Stimulated activated CD8-positive, alpha-beta memory T cell treated with anti-CD3 and anti-CD28 coated beads, Interleukin-15, amount 100 ng/mL, for 1 hour (primary cell): ENCODE measurements around the gene NCAPD3.
"Not testable (repeated sequence)": the region's sequence is repeated elsewhere in the genome, so short reads cannot be mapped to it uniquely, and the experiment has no call there.

Experiments used
- DNase-seq: peaks from one replicate; pipeline ENCODE4 v3.0.0-alpha.2; 2020; ENCODE audit warnings: low read depth

Gene NCAPD3

GRCh38 chr11:134224710-134225664 lies 1.2 kb upstream of the NCAPD3 start:
- peak; percentile 23 for DNase-seq

GRCh38 chr11:134223121-134223520 lies 646 bp downstream of the NCAPD3 start:
- DNase-seq: no peak

GRCh38 chr11:134216816-134217215 lies 7.0 kb downstream of the NCAPD3 start:
- DNase-seq: no peak

- DNase-seq: no peak
Observed at GRCh38 chr11:134215836-134216235, 7.9 kb downstream of the NCAPD3 start.

GRCh38 chr11:134207538-134208239 lies 16.1 kb downstream of the NCAPD3 start:
- DNase-seq: peak; percentile 49

- DNase-seq: no peak
Observed at GRCh38 chr11:134206185-134206584, 17.6 kb downstream of the NCAPD3 start.

GRCh38 chr11:134205729-134206128 lies 18.0 kb downstream of the NCAPD3 start:
- no peak for DNase-seq

- DNase-seq: no peak
Observed at GRCh38 chr11:134202661-134203060, 21.1 kb downstream of the NCAPD3 start.

- no peak for DNase-seq
Observed at GRCh38 chr11:134200688-134201087, 23.1 kb downstream of the NCAPD3 start.

GRCh38 chr11:134199531-134199930 lies 24.2 kb downstream of the NCAPD3 start:
- DNase-seq: no peak

GRCh38 chr11:134196756-134197155 lies 27.0 kb downstream of the NCAPD3 start:
- DNase-seq: no peak

- DNase-seq: not testable (repeated sequence)
Observed at GRCh38 chr11:134188092-134188491, 35.7 kb downstream of the NCAPD3 start.

- no peak for DNase-seq
Observed at GRCh38 chr11:134181707-134182106, 42.1 kb downstream of the NCAPD3 start.

- DNase-seq: no peak
Observed at GRCh38 chr11:134178032-134178674, 45.6 kb downstream of the NCAPD3 start.

- DNase-seq: no peak
Observed at GRCh38 chr11:134176284-134176683, 47.5 kb downstream of the NCAPD3 start.

- no peak for DNase-seq
Observed at GRCh38 chr11:134173296-134173695, 50.5 kb downstream of the NCAPD3 start.

- no peak for DNase-seq
Observed at GRCh38 chr11:134171951-134172350, 51.8 kb downstream of the NCAPD3 start.

- no peak for DNase-seq
Observed at GRCh38 chr11:134170919-134171281, 52.9 kb downstream of the NCAPD3 start.

- DNase-seq: no peak
Observed at GRCh38 chr11:134170177-134170918, 53.4 kb downstream of the NCAPD3 start.

- DNase-seq: no peak
Observed at GRCh38 chr11:134164490-134165370, 59.0 kb downstream of the NCAPD3 start.

- no peak for DNase-seq
Observed at GRCh38 chr11:134159652-134160051, 64.1 kb downstream of the NCAPD3 start.
